HepG2 (cell line): ENCODE measurements around the gene TOPBP1. TPM values are rescaled to one million over a fixed set of nuclear protein-coding genes. Genes with fewer than 3 reads are reported as not detected.

Experiments used
- CEBPG ChIP-seq: IDR thresholded peaks from 2 replicates; pipeline ENCODE4 v1.6.1; 2016
- FOXJ3 ChIP-seq: sonication (generic); formaldehyde crosslinking; IDR thresholded peaks from 2 replicates; pipeline ENCODE4 v1.4.0; 2020; ENCODE audit warnings: missing genetic modification reagents, mild to moderate bottlenecking, borderline replicate concordance
- GTF3A ChIP-seq: sonication (generic); formaldehyde crosslinking; conservative IDR thresholded peaks from 2 replicates; pipeline ENCODE4 v1.4.0; 2020; ENCODE audit warnings: mild to moderate bottlenecking, missing genetic modification reagents
- IRX3 ChIP-seq: sonication (generic); formaldehyde crosslinking; IDR thresholded peaks from 2 replicates; pipeline ENCODE4 v1.8.1; 2023; ENCODE audit warnings: mild to moderate bottlenecking, low read depth, missing genetic modification reagents, borderline replicate concordance
- MED8 ChIP-seq: sonication (generic); formaldehyde crosslinking; IDR thresholded peaks from 2 replicates; pipeline ENCODE4 v1.8.1; 2023; ENCODE audit warnings: mild to moderate bottlenecking, missing genetic modification reagents; ENCODE audit not compliant: insufficient replicate concordance
- NFRKB ChIP-seq: fragments of 450-650 bp; IDR thresholded peaks from 2 replicates; pipeline ENCODE4 v1.6.1; 2017
- NPAS2 ChIP-seq: sonication (generic); formaldehyde crosslinking; IDR thresholded peaks from 2 replicates; pipeline ENCODE4 v1.8.0; 2022; ENCODE audit warnings: mild to moderate bottlenecking, missing genetic modification reagents, borderline replicate concordance
- NR2F6 ChIP-seq, 2 experiments: IDR thresholded peaks; 2 replicates each; pipeline ENCODE4 v1.6.1; 2016; ENCODE audit warnings: antibody characterized with exemption in 1 of 2, mild to moderate bottlenecking in 1 of 2
- REL ChIP-seq: sonication (generic); formaldehyde crosslinking; conservative IDR thresholded peaks from 2 replicates; pipeline ENCODE4 v1.8.0; 2022; ENCODE audit warnings: mild to moderate bottlenecking, missing genetic modification reagents, moderate library complexity
- SP4 ChIP-seq: sonication (generic); formaldehyde crosslinking; IDR thresholded peaks from 2 replicates; pipeline ENCODE4 v1.8.1; 2023; ENCODE audit warnings: mild to moderate bottlenecking, missing genetic modification reagents
- SRSF1 ChIP-seq: fragments of 200-400 bp; formaldehyde crosslinking; optimal IDR thresholded peaks from 2 replicates; pipeline ENCODE3; 2017; ENCODE audit warnings: mild to moderate bottlenecking, low read depth, low read length, moderate library complexity
- TEAD3 ChIP-seq: optimal IDR thresholded peaks from 2 replicates; pipeline ENCODE3; 2016; ENCODE audit warnings: borderline replicate concordance
- ZBTB7B ChIP-seq: sonication (generic); formaldehyde crosslinking; IDR thresholded peaks from 2 replicates; pipeline ENCODE4 v1.4.0; 2020; ENCODE audit warnings: missing genetic modification reagents
- ZFP1 ChIP-seq: IDR thresholded peaks from 2 replicates; pipeline ENCODE4 v1.6.1; 2016
- ZNF276 ChIP-seq: sonication (generic); formaldehyde crosslinking; IDR thresholded peaks from 2 replicates; pipeline ENCODE4 v1.4.0; 2020; ENCODE audit warnings: mild to moderate bottlenecking, low read depth, missing genetic modification reagents
- ZNF30 ChIP-seq: sonication (generic); formaldehyde crosslinking; IDR thresholded peaks from 2 replicates; pipeline ENCODE4 v1.5.0; 2020; ENCODE audit warnings: mild to moderate bottlenecking, missing genetic modification reagents
- ZNF557 ChIP-seq: sonication (generic); formaldehyde crosslinking; IDR thresholded peaks from 2 replicates; pipeline ENCODE4 v1.4.0; 2020; ENCODE audit warnings: missing genetic modification reagents
- ZNF570 ChIP-seq: sonication (generic); formaldehyde crosslinking; IDR thresholded peaks from 2 replicates; pipeline ENCODE4 v1.4.0; 2020; ENCODE audit warnings: mild to moderate bottlenecking, missing genetic modification reagents, borderline replicate concordance
- ZNF580 ChIP-seq: IDR thresholded peaks from 2 replicates; pipeline ENCODE4 v1.6.1; 2016; ENCODE audit warnings: low read depth, borderline replicate concordance
- ZSCAN30 ChIP-seq: sonication (generic); formaldehyde crosslinking; IDR thresholded peaks from 2 replicates; pipeline ENCODE4 v1.5.0; 2020; ENCODE audit warnings: mild to moderate bottlenecking, missing genetic modification reagents
- polyA plus RNA-seq, 8 experiments: library from polyadenylated mRNA; depleted of rRNA in 3 of 8; stranded (reverse) in 7 of 8; unstranded in 1 of 8; fragments of >200 nt; fragmentation: Illumina TruSeq in 4 of 8; extraction: Trizol in 4 of 8; gene quantifications; 2 replicates each; pipeline versions ENCODE4 v1.2.1 to v1.2.3, GENCODE V29; 2011 to 2016; ENCODE audit warnings: low read depth in 4 of 8, missing spikeins in 1 of 8, mixed read lengths in 1 of 8; ENCODE audit not compliant: insufficient read depth in 1 of 8
- total RNA-seq, 5 experiments: library from RNA; depleted of rRNA; stranded (reverse); fragments of >200 nt; fragmentation: Illumina TruSeq; extraction: Trizol; gene quantifications; 2 replicates each; pipeline ENCODE4 v1.2.3, GENCODE V29; 2016; ENCODE audit warnings: low read depth in 1 of 5
- TF ChIP-seq, protein P1 (sequence below): sonication (generic); formaldehyde crosslinking; IDR thresholded peaks from 2 replicates; pipeline ENCODE4 v1.8.1; 2022; ENCODE audit warnings: mild to moderate bottlenecking, missing genetic modification reagents

Gene TOPBP1
- total and polyA plus RNA-seq, 2 of the 13 experiments (the other 11 are each of a cell fraction or from before 2014, with no cell fraction given), result 24.3 to 42.9 TPM

DNA sequence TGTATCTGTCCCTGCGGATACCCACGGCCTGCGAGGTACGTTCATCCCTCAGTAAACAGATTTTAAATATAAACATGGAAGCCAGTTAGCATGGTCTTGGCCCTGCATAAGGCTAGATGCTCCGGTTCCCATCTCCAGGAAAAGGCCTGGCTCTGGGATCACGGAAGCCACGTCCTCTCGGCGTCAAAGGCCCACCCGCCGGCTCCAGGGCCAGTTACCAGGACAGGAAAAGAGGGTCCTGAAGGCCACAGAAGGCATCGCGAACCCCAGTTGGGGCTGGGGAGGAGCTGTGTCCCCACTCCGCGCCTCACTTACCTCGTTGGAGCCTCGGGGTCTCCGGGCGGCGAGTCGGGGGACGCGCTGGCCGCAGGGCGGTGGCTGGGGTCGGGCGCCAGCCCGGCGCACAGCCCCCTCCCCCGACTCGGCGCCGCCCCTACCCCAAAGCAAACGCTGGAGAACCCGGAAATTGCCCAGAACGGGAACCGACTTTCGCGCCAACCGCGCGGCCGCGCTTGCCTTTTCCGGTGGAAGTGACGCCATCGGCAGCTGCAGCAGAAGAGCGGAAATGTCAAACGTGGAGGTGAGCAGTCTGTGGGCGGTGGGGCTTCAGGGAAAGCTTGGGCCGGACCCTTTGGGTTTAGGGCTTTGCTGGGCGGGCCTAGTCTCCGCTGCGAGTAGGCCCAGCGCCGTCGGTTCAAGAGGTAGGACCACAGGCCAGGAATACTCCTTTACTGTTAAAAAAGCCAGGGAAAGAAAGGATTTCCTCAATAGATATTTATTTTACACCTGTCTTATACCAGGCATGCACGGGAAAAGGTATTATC is at the start of gene TOPBP1 (continued):
- TF ChIP-seq ZNF570 (CRISPR knock-in tag) (no peak), SRSF1 (peak; percentile 51), ZFP1 (CRISPR knock-in tag) (no peak), CEBPG (CRISPR knock-in tag) (peak; percentile 49; the same call in 1 of the 2 replicates), IRX3 (CRISPR knock-in tag) (peak; percentile 83; the same call in 1 of the 2 replicates), GTF3A (CRISPR knock-in tag) (0 out of 2 replicates have a peak, but pooled peaks have one; percentile 48), NPAS2 (no peak), FOXJ3 (CRISPR knock-in tag) (0 out of 2 replicates have a peak, but pooled peaks have one; percentile 30), ZNF30 (CRISPR knock-in tag) (peak; percentile 19; the same call in 1 of the 2 replicates), REL (CRISPR knock-in tag) (0 out of 2 replicates have a peak, but pooled peaks have one; percentile 54), ZNF276 (0 out of 2 replicates have a peak, but pooled peaks have one; percentile 25), MED8 (CRISPR knock-in tag) (no peak), ZSCAN30 (CRISPR knock-in tag) (no peak), NR2F6 (IDR thresholded peaks at IDR 0.05) (0 out of 2 replicates have a peak, but pooled peaks have one; percentile 11), NR2F6 (CRISPR knock-in tag; IDR thresholded peaks at IDR 0.05) (no peak), NFRKB (no peak), ZNF580 (CRISPR knock-in tag) (peak; percentile 58; the same call in 1 of the 2 replicates), TEAD3 (CRISPR knock-in tag) (no peak), ZNF557 (CRISPR knock-in tag) (no peak), SP4 (no peak), ZBTB7B (CRISPR knock-in tag) (no peak)
- TF ChIP-seq, protein P1, sequence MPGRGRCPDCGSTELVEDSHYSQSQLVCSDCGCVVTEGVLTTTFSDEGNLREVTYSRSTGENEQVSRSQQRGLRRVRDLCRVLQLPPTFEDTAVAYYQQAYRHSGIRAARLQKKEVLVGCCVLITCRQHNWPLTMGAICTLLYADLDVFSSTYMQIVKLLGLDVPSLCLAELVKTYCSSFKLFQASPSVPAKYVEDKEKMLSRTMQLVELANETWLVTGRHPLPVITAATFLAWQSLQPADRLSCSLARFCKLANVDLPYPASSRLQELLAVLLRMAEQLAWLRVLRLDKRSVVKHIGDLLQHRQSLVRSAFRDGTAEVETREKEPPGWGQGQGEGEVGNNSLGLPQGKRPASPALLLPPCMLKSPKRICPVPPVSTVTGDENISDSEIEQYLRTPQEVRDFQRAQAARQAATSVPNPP (CRISPR knock-in tag), result 0 out of 2 replicates have a peak, but pooled peaks have one; percentile 74
